CD4-positive, alpha-beta T cell treated with Interleukin-6 for 4 hours (primary cell): ENCODE measurements around the gene CDK12.

Experiments
- DNase-seq: peaks from one replicate; pipeline ENCODE4 v3.0.0-alpha.2; 2020; ENCODE audit warnings: mixed read lengths

Gene CDK12

GRCh38 chr17:39549747-39550573 is 88.7 kb downstream of the CDK12 start:
- no peak for DNase-seq

GRCh38 chr17:39551879-39552278 is 90.6 kb downstream of the CDK12 start:
- DNase-seq = no peak

GRCh38 chr17:39553341-39553945 is 92.2 kb downstream of the CDK12 start:
- DNase-seq = no peak

- DNase-seq = no peak
These were observed 94.1 kb downstream of the CDK12 start for GRCh38 chr17:39555368-39555767.

GRCh38 chr17:39556423-39556822 is 95.1 kb downstream of the CDK12 start:
- DNase-seq = no peak

- no peak for DNase-seq
These were observed 101.1 kb downstream of the CDK12 start for GRCh38 chr17:39562395-39562794.

- no peak for DNase-seq
These were observed 101.7 kb downstream of the CDK12 start for GRCh38 chr17:39562976-39563375.

- no peak for DNase-seq
These were observed 102.2 kb downstream of the CDK12 start for GRCh38 chr17:39563476-39563875.

- no peak for DNase-seq
These were observed 103.0 kb downstream of the CDK12 start for GRCh38 chr17:39564211-39564848.

GRCh38 chr17:39566094-39566850 is 105.0 kb downstream of the CDK12 start:
- DNase-seq = no peak

GRCh38 chr17:39568702-39569101 is 107.4 kb downstream of the CDK12 start:
- no peak for DNase-seq

GRCh38 chr17:39569126-39569525 is 107.8 kb downstream of the CDK12 start:
- no peak for DNase-seq

GRCh38 chr17:39572121-39572520 is 110.8 kb downstream of the CDK12 start:
- DNase-seq = no peak

GRCh38 chr17:39573447-39574298 is 112.4 kb downstream of the CDK12 start:
- peak; percentile 22 for DNase-seq

GRCh38 chr17:39576187-39576586 is 114.9 kb downstream of the CDK12 start:
- DNase-seq = no peak

GRCh38 chr17:39578272-39578671 is 117.0 kb downstream of the CDK12 start:
- DNase-seq = no peak

- no peak for DNase-seq
These were observed 118.2 kb downstream of the CDK12 start for GRCh38 chr17:39579318-39580081.

- DNase-seq = no peak
These were observed 118.8 kb downstream of the CDK12 start for GRCh38 chr17:39580082-39580468.

- DNase-seq = no peak
These were observed 119.9 kb downstream of the CDK12 start for GRCh38 chr17:39581071-39581758.

- DNase-seq = no peak
These were observed 120.4 kb downstream of the CDK12 start for GRCh38 chr17:39581759-39582085.

GRCh38 chr17:39582658-39583057 is 121.4 kb downstream of the CDK12 start:
- DNase-seq = no peak
